GM12878 (cell line): ENCODE results near the gene ADAMTS14. TPM values are rescaled to one million over a fixed set of nuclear protein-coding genes. Genes with fewer than 3 reads are reported as not detected.
"Not testable (repeated sequence)": the region's sequence is repeated elsewhere in the genome, so short reads cannot be mapped to it uniquely, and the experiment has no call there.

Experiments
- ATAC-seq: fragments of 200-7000 bp; cut with Tn5 transposase; 3 replicates; pipeline ENCODE4 v1.9.1; 2020; ENCODE audit warnings: mild to moderate bottlenecking, moderate library complexity
- BruUV-seq: library from RNA; stranded (reverse); fragments of 400-500 nt; replicated peaks from 2 replicates; lab custom pipeline; 2021; lab: Mats Ljungman, UMichigan
- CTCF ChIA-PET: fragments of 300-600 bp; sonication (Branson Sonifier 250); formaldehyde crosslinking; extraction: SDS; loops from one replicate; lab custom pipeline; 2021; ENCODE audit warnings: inconsistent platforms; lab: Yijun Ruan, JAX
- POLR2A ChIA-PET: fragments of 350-600 bp; formaldehyde crosslinking; extraction: SDS; loops from one replicate; lab custom pipeline; 2021; ENCODE audit warnings: inconsistent platforms; lab: Charles Lee
- RAD21 ChIA-PET: fragments of 300-600 bp; sonication (Branson Sonifier 250); formaldehyde crosslinking; loops from one replicate; lab custom pipeline; 2023; ENCODE audit warnings: antibody characterized with exemption; ENCODE audit not compliant: unreplicated experiment; lab: Charles Lee
- SMC1A ChIA-PET: fragments of 300-600 bp; sonication (Branson Sonifier 250); formaldehyde crosslinking; loops from one replicate; lab custom pipeline; 2023; ENCODE audit not compliant: unreplicated experiment, uncharacterized antibody; lab: Charles Lee
- DNase-seq: peaks from one replicate; pipeline ENCODE4 v3.0.0-alpha.2; 2011; ENCODE audit warnings: low read depth, low spot score
- FAIRE-seq: peaks from 3 replicates; lab custom pipeline; 2011; peaks lifted over from hg19 to GRCh38; lab: Jason Lieb, UNC
- H2AFZ ChIP-seq: 2 replicates; pipeline ENCODE4 v1.6.0; 2011; ENCODE audit warnings: low read depth, low read length, control low read depth; ENCODE audit not compliant: control insufficient read depth
- H3K27ac ChIP-seq: 2 replicates; pipeline ENCODE4 v1.5.1; 2011; ENCODE audit warnings: control low read depth; ENCODE audit not compliant: control insufficient read depth, insufficient read depth
- H3K27me3 ChIP-seq, 2 experiments: replicated peaks in 1 of 2; 2 replicates each; pipeline versions ENCODE4 v1.6.0 to v1.6.1; 2011; ENCODE audit warnings: low read length in 1 of 2; ENCODE audit not compliant: control insufficient read depth in 2 of 2, insufficient read depth in 2 of 2
- H3K36me3 ChIP-seq, 2 experiments: 2 replicates each; pipeline ENCODE4 v1.5.1; 2011; ENCODE audit warnings: low read length in 1 of 2; ENCODE audit not compliant: control insufficient read depth in 2 of 2, insufficient read depth in 2 of 2
- H3K4me1 ChIP-seq: 2 replicates; pipeline ENCODE4 v1.6.1; 2011; ENCODE audit warnings: mild to moderate bottlenecking, low read length, moderate library complexity, mixed read lengths; ENCODE audit not compliant: control insufficient read depth, insufficient read depth
- H3K4me2 ChIP-seq: 2 replicates; pipeline ENCODE4 v1.6.0; 2011; ENCODE audit warnings: control low read depth; ENCODE audit not compliant: control insufficient read depth, insufficient read depth
- H3K4me3 ChIP-seq: fragments of 200-600 bp; sonication (generic); 2 replicates; pipeline ENCODE4 v1.5.1; 2016
- H3K79me2 ChIP-seq: 2 replicates; pipeline ENCODE4 v1.6.0; 2011; ENCODE audit warnings: low read length; ENCODE audit not compliant: control insufficient read depth, insufficient read depth
- H3K9ac ChIP-seq: 2 replicates; pipeline ENCODE4 v1.8.0; 2011; ENCODE audit warnings: low read length, control low read depth, mixed read lengths; ENCODE audit not compliant: control insufficient read depth, insufficient read depth
- H3K9me3 ChIP-seq: replicated peaks from 3 replicates; pipeline ENCODE4 v1.5.1; 2011; ENCODE audit warnings: mild to moderate bottlenecking, low read length; ENCODE audit not compliant: control insufficient read depth, insufficient read depth
- H4K20me1 ChIP-seq: 2 replicates; pipeline ENCODE4 v1.6.0; 2011; ENCODE audit not compliant: control insufficient read depth, insufficient read depth
- WGBS: methylation state at CpG from one replicate; pipeline ENCODE4 v1.1.6; 2016; ENCODE audit warnings: low lambda C conversion rate; ENCODE audit not compliant: insufficient replicate concordance, insufficient coverage; ENCODE audit errors: missing lambda C conversion rate; 5-methylcytosine and 5-hydroxymethylcytosine counted together
- in situ Hi-C: fragments of 300-500 bp; cut with MboI; formaldehyde crosslinking; loops from 9 replicates; pipeline ENCODE4 v1.14.3; 2018; ENCODE audit warnings: mixed read lengths
- intact Hi-C: fragments of 100-400 bp; cut with micrococcal nuclease; formaldehyde crosslinking; loops from one replicate; pipeline ENCODE4 v1.14.2; 2022; ENCODE audit not compliant: unreplicated experiment
- polyA plus RNA-seq, 11 experiments: library from polyadenylated mRNA; depleted of rRNA in 4 of 11; unstranded in 6 of 11; stranded (reverse) in 5 of 11; fragments of >200 nt; fragmentation: Nextera tagmentation in 4 of 11; fragmentation: Illumina TruSeq in 1 of 11; extraction: Ambion mirVana in 4 of 11; extraction: Trizol in 1 of 11; gene quantifications; 1 replicate in 1 of 11; 2 replicates in 10 of 11; pipeline versions ENCODE4 v1.2.1 to v1.2.3, GENCODE V29; 2011 to 2016; ENCODE audit warnings: inconsistent platforms in 2 of 11, missing spikeins in 2 of 11, low read depth in 1 of 11
- total RNA-seq, 4 experiments: library from RNA; depleted of rRNA in 3 of 4; stranded (reverse); fragments of >200 nt in 3 of 4; fragmentation: Illumina TruSeq in 1 of 4; extraction: Trizol in 1 of 4; gene quantifications; 2 replicates each; pipeline versions ENCODE4 v1.2.1 to v1.2.3, GENCODE V29; 2013 to 2021

The ADAMTS14 gene
- total and polyA plus RNA-seq, 10 of the 15 experiments (the other 5 are each of a cell fraction or from before 2014, with no cell fraction given) = 0.03 to 0.05 TPM; not detected in 8

DNA sequence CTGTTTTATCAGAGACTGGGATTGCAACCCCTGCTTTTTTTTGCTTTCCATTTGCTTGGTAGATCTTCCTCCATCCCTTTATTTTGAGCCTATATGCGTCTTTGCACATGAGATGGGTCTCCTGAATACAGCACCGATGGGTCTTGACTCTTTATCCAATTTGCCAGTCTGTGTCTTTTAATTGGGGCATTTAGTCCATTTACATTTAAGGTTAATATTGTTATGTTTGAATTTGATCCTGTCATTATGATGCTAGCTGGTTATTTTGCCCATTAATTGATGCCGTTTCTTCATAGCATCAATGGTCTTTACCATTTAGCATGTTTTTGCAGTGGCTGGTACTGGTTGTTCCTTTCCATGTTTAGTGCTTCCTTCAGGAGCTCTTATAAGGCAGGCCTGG, 29.0 kb upstream of the ADAMTS14 start:
- H3K79me2 ChIP-seq, H3K27me3 ChIP-seq, FAIRE-seq, DNase-seq, ATAC-seq, H3K27ac ChIP-seq, H3K4me3 ChIP-seq, H4K20me1 ChIP-seq, H2AFZ ChIP-seq, H3K9me3 ChIP-seq, BruUV-seq, H3K36me3 ChIP-seq, CTCF ChIA-PET, intact Hi-C loops, POLR2A ChIA-PET, H3K4me1 ChIP-seq, H3K4me2 ChIP-seq, H3K9ac ChIP-seq, in situ Hi-C loops: not testable (repeated sequence)
- ChIA-PET SMC1A (interaction anchor here (1.5 kb wide), 1 partner anchor 52 kb away, joined by 3 read pairs; no protein-coding TSS in a partner anchor), RAD21 (interaction anchor here (0.8 kb wide), 1 partner anchor 67 kb away, joined by 3 read pairs; no protein-coding TSS in a partner anchor)
- 41% methylated on average over 3 of the region's 3 CpGs for WGBS

DNA sequence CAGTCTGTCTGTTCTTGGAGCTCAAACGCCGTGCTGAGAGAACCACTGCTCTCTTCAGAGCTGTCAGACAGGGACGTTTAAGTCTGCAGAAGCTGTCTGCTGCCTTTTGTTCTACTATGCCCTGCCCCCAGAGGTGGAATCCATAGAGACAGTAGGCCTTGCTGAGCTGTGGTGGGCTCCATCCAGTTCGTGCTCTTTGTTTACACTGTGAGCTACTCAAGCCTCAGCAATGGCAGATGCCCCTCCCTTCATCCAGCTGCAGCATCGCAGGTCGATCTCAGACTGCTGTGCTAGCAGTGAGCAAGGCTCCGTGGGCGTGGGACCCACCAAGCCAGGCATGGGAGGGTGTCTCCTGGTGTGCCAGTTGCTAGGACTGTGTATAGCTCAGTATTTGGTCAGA, 27.3 kb upstream of the ADAMTS14 start:
- H2AFZ ChIP-seq, FAIRE-seq, H3K4me2 ChIP-seq, H3K36me3 ChIP-seq, SMC1A ChIA-PET, H3K4me3 ChIP-seq, ATAC-seq, in situ Hi-C loops, DNase-seq, H3K9ac ChIP-seq, H3K79me2 ChIP-seq, H3K27me3 ChIP-seq, H3K27ac ChIP-seq, POLR2A ChIA-PET, CTCF ChIA-PET, H4K20me1 ChIP-seq, intact Hi-C loops, H3K4me1 ChIP-seq, BruUV-seq: not testable (repeated sequence)
- H3K9me3 ChIP-seq = peaks cover 10% of the 10 kb centered on the region; the same call in 2 of the 3 replicates
- WGBS = 25% methylated on average over 8 of the region's 8 CpGs
- RAD21 ChIA-PET = interaction anchor here (1.0 kb wide), 2 partner anchors 9 to 114 kb away, joined by 3 read pairs; no protein-coding TSS in a partner anchor
